ENCODE measurements around the gene ISOC2.

The ISOC2 gene

DNA sequence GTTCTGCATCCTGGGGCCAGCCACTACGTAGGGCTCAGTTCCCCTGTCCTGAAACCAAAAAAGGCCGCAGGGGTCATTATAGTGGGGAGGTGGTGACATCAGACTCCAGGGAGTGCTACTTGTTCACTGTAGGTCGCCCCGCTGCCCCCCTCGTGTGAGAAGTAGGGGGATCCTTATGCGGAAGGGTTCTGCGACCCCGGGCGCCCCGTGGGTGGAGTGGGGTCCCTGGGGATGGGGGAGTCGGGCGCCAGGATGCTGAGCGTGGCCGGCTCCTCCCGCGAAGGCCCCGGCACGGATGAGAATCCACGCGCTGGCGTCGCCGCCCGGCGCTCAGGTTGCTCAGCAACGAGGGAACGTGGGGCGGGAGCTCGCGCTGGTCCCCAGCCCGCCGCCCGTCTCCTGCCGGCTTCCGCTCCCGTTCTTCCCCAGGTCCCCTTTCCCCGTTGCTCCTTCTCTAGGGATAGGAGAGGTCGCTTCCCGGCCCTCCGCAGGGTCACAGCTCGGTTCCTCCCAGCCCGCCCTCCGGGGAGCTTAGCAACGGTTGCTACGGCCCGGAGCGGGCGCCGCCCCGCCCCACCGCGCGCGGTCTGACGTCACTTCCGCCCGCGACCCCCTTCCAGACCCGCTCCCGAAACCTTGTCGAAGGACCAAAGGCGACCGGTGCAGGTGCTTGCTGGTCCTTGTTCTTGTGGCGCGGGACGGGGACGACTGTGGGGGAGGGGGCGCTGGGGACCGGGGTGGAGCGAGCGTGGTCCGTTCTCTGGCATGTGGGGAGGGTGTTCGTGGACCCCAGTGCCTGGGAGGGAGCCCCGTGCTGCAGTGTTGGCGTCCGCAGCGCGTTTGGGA, 23.4 kb upstream of the ISOC2 start, which contains the start of gene NAT14:
TSS of gene NAT14 (plus strand) at position 596 of the 846 bp plus-strand sequence. CDS start 521 bp downstream, outside the sequence.
- no peak for TF ChIP-seq CTCF (IDR thresholded peaks at IDR 0.05)
- Histone ChIP-seq H3K27ac (peak within 1 kb of the TSS; percentile 77 to 93), H3K4me3 (peak within 1 kb of the TSS; percentile 74)
- no peak for DNase-seq (ENCODE audit: low spot score)

- DNase-seq (ENCODE audit: low spot score), result no peak
- H3K4me3 ChIP-seq, result peak overlapping the region; percentile 74
- TF ChIP-seq CTCF (IDR thresholded peaks at IDR 0.05), result no peak
- H3K27ac ChIP-seq, result peak overlapping the region in 1 of 2 donors; percentile 93
Observed at GRCh38 chr19:55483706-55484592, 22.5 kb upstream of the ISOC2 start.

DNA sequence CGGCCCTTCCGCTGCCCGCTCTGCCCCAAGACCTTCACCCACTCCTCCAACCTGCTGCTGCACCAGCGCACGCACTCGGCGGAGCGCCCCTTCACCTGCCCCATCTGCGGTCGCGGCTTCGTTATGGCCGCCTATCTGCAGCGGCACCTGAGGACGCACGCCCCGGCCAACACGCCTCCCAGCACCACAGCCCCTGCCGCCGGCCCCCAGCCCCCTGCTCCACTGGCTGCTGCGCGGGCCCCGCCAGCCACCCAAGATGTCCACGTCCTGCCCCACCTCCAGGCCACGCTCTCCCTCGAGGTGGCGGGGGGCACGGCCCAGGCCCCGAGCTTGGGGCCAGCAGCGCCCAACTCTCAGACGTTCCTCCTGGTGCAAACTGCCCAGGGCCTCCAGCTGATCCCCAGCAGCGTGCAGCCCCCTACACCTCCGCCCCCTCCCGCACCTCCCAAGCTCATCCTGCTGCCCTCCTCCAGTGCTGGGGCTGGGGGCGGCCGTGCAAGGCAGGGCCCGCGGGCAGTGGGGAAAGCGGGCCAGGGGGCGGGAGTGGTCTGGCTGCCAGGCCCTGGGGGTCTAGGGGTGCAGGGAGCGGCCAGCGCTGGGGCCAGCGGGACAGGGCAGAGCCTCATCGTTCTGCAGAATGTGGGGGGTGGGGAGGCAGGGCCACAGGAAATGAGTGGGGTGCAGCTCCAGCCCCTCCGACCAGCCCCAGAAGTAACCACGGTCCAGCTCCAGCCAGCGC, 21.7 kb upstream of the ISOC2 start:
- Histone ChIP-seq H3K4me3 (no peak overlapping the region), H3K27ac (no peak overlapping the region)
- TF ChIP-seq CTCF (IDR thresholded peaks at IDR 0.05), result no peak
- DNase-seq (ENCODE audit: low spot score), result no peak

DNA sequence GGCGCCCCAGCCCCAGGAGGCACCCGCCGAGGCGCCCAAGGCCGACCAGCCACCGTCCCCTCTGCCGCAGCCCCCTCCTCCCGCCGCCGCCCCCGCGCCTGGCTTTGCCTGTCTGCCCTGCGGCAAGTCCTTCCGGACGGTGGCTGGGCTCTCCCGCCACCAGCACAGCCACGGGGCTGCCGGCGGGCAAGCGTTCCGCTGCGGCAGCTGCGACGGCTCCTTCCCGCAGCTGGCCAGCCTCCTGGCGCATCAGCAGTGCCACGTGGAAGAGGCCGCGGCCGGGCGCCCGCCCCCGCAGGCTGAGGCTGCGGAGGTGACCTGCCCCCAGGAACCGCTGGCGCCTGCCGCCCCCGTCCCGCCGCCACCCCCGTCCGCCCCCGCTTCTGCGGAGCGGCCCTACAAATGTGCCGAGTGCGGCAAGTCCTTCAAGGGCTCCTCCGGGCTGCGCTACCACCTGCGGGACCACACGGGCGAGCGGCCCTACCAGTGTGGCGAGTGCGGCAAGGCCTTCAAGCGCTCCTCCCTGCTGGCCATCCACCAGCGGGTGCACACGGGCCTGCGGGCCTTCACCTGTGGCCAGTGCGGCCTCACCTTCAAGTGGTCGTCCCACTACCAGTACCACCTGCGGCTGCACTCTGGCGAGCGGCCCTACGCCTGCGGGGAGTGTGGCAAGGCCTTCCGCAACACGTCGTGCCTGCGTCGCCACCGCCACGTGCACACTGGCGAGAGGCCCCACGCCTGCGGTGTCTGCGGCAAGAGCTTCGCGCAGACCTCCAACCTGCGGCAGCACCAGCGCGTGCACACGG, 20.9 kb upstream of the ISOC2 start:
- Histone ChIP-seq H3K27ac (no peak overlapping the region), H3K4me3 (no peak overlapping the region)
- DNase-seq (ENCODE audit: low spot score), result no peak
- TF ChIP-seq CTCF (IDR thresholded peaks at IDR 0.05), result no peak

DNA sequence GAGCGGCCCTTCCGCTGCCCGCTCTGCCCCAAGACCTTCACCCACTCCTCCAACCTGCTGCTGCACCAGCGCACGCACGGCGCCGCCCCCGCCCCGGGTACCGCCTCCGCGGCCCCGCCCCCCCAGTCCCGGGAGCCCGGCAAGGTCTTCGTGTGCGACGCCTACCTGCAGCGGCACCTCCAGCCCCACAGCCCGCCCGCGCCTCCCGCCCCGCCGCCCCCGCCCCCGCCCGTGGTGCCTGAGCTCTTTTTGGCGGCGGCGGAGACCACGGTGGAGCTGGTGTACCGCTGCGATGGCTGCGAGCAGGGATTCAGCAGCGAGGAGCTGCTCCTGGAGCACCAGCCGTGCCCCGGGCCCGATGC, 20.3 kb upstream of the ISOC2 start:
- H3K4me3 ChIP-seq, result no peak overlapping the region
- DNase-seq (ENCODE audit: low spot score), result no peak
- H3K27ac ChIP-seq, result no peak overlapping the region
- no peak for TF ChIP-seq CTCF (IDR thresholded peaks at IDR 0.05)

DNA sequence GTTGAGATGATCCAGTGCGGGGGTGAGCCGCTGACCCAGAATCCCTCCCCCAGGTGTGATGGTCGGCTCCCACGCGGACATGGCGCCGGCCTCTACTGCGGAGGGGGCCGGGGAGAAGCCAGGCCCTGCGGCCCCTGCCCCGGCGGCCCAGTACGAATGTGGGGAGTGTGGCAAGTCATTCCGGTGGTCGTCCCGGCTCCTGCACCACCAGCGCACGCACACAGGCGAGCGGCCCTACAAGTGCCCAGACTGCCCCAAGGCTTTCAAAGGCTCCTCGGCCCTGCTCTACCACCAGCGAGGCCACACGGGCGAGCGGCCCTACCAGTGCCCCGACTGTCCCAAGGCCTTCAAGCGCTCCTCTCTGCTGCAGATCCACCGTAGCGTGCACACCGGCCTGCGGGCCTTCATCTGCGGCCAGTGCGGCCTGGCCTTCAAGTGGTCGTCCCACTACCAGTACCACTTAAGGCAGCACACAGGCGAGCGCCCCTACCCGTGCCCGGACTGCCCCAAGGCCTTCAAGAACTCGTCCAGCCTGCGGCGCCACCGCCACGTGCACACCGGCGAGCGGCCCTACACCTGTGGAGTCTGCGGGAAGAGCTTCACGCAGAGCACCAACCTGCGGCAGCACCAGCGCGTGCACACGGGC, 19.8 kb upstream of the ISOC2 start:
- Histone ChIP-seq H3K4me3 (no peak overlapping the region), H3K27ac (no peak overlapping the region)
- TF ChIP-seq CTCF (IDR thresholded peaks at IDR 0.05), result no peak
- DNase-seq (ENCODE audit: low spot score), result no peak

All from coronary artery (tissue), 2 donors.